ENCODE results near the gene MMP25.

GRCh38 chr16:3051494-3051893 is 5.1 kb downstream of the MMP25 start:
- no peak for TF ChIP-seq CTCF (IDR thresholded peaks at IDR 0.05; ENCODE audit: insufficient read depth, low read depth, low read length)
- TF ChIP-seq EZH2 (IDR thresholded peaks at IDR 0.05; ENCODE audit: insufficient read depth, low read length), result peak; percentile 31
